Ishikawa (cell line): ENCODE data around the gene PEX12.

Experiments
- CEBPB ChIP-seq: IDR thresholded peaks from 2 replicates; pipeline ENCODE4 v1.6.1; 2012
- EGR1 ChIP-seq: IDR thresholded peaks from 2 replicates; pipeline ENCODE4 v1.6.1; 2012
- EP300 ChIP-seq: IDR thresholded peaks from 2 replicates; pipeline ENCODE4 v1.6.1; 2012; ENCODE audit warnings: borderline replicate concordance
- TF ChIP-seq, protein P1 (sequence below): IDR thresholded peaks from 2 replicates; pipeline ENCODE4 v1.6.1; 2012
- TF ChIP-seq, protein P2 (sequence below): IDR thresholded peaks from 2 replicates; pipeline ENCODE4 v1.6.1; 2012
- TF ChIP-seq, protein P3 (sequence below): IDR thresholded peaks from 2 replicates; pipeline ENCODE4 v1.6.1; 2012; ENCODE audit warnings: low read depth, mild to moderate bottlenecking

DNA sequence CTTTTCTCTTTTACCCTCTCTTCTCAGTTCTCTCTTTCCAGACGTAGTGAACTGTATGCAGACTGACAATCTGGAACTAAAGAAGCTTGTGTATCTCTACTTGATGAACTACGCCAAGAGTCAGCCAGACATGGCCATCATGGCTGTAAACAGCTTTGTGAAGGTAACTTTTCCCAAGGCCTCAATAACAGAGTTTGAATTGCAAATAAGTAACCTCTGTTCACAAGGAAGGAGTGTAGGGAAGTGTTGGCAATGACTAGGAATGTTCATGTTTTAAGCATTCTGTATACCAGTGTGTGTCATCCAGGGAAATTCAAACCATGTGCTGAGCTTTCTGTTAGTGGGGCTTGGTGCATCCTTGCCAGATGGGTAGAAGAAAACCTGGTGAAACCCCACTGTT lies 27.3 kb upstream of the PEX12 start:
- TF ChIP-seq, protein P1, sequence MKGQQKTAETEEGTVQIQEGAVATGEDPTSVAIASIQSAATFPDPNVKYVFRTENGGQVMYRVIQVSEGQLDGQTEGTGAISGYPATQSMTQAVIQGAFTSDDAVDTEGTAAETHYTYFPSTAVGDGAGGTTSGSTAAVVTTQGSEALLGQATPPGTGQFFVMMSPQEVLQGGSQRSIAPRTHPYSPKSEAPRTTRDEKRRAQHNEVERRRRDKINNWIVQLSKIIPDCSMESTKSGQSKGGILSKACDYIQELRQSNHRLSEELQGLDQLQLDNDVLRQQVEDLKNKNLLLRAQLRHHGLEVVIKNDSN = no peak
- TF ChIP-seq, protein P2, sequence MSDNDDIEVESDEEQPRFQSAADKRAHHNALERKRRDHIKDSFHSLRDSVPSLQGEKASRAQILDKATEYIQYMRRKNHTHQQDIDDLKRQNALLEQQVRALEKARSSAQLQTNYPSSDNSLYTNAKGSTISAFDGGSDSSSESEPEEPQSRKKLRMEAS = no peak
- TF ChIP-seq EGR1 = no peak
- TF ChIP-seq, protein P3, sequence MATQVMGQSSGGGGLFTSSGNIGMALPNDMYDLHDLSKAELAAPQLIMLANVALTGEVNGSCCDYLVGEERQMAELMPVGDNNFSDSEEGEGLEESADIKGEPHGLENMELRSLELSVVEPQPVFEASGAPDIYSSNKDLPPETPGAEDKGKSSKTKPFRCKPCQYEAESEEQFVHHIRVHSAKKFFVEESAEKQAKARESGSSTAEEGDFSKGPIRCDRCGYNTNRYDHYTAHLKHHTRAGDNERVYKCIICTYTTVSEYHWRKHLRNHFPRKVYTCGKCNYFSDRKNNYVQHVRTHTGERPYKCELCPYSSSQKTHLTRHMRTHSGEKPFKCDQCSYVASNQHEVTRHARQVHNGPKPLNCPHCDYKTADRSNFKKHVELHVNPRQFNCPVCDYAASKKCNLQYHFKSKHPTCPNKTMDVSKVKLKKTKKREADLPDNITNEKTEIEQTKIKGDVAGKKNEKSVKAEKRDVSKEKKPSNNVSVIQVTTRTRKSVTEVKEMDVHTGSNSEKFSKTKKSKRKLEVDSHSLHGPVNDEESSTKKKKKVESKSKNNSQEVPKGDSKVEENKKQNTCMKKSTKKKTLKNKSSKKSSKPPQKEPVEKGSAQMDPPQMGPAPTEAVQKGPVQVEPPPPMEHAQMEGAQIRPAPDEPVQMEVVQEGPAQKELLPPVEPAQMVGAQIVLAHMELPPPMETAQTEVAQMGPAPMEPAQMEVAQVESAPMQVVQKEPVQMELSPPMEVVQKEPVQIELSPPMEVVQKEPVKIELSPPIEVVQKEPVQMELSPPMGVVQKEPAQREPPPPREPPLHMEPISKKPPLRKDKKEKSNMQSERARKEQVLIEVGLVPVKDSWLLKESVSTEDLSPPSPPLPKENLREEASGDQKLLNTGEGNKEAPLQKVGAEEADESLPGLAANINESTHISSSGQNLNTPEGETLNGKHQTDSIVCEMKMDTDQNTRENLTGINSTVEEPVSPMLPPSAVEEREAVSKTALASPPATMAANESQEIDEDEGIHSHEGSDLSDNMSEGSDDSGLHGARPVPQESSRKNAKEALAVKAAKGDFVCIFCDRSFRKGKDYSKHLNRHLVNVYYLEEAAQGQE = no peak
- no peak for TF ChIP-seq CEBPB
- TF ChIP-seq EP300 = no peak
